ENCODE results near the gene SCUBE2.

- TF ChIP-seq CTCF (conservative IDR thresholded peaks at IDR 0.05; ENCODE audit: low read depth, low read length) (no peak), POLR2A (IDR thresholded peaks at IDR 0.05; ENCODE audit: low read depth, low read length) (no peak), NFE2L2 (IDR thresholded peaks at IDR 0.05; ENCODE audit: low read depth, low read length) (no peak), BHLHE40 (IDR thresholded peaks at IDR 0.05; ENCODE audit: low read depth, low read length) (no peak)
Measured at GRCh38 chr11:9123595-9124304, 32.4 kb upstream of the SCUBE2 start.

Data from IMR-90 (cell line).